GM12875 (cell line): ENCODE measurements around the gene TMEM108.

Source experiments
- H3K4me3 ChIP-seq: one replicate; pipeline ENCODE4 v1.5.1; 2011; ENCODE audit warnings: low read depth, low read length, control low read depth
- TF ChIP-seq, protein P1 (sequence below): IDR thresholded peaks from 2 replicates; pipeline ENCODE4 v1.5.1; 2011; ENCODE audit warnings: low read depth, mild to moderate bottlenecking, control low read depth, inconsistent platforms, low read length, moderate library complexity, borderline replicate concordance; ENCODE audit not compliant: insufficient read depth

Gene TMEM108

GRCh38 chr3:133381346-133382109 lies 343.3 kb downstream of the TMEM108 start:
- no peak overlapping the region for H3K4me3 ChIP-seq
- TF ChIP-seq, protein P1, sequence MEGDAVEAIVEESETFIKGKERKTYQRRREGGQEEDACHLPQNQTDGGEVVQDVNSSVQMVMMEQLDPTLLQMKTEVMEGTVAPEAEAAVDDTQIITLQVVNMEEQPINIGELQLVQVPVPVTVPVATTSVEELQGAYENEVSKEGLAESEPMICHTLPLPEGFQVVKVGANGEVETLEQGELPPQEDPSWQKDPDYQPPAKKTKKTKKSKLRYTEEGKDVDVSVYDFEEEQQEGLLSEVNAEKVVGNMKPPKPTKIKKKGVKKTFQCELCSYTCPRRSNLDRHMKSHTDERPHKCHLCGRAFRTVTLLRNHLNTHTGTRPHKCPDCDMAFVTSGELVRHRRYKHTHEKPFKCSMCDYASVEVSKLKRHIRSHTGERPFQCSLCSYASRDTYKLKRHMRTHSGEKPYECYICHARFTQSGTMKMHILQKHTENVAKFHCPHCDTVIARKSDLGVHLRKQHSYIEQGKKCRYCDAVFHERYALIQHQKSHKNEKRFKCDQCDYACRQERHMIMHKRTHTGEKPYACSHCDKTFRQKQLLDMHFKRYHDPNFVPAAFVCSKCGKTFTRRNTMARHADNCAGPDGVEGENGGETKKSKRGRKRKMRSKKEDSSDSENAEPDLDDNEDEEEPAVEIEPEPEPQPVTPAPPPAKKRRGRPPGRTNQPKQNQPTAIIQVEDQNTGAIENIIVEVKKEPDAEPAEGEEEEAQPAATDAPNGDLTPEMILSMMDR = no peak

GRCh38 chr3:133383175-133383574 lies 345.0 kb downstream of the TMEM108 start:
- TF ChIP-seq, protein P1 = no peak
- H3K4me3 ChIP-seq = no peak overlapping the region

GRCh38 chr3:133383741-133384140 lies 345.6 kb downstream of the TMEM108 start:
- no peak overlapping the region for H3K4me3 ChIP-seq
- TF ChIP-seq, protein P1 = no peak

DNA sequence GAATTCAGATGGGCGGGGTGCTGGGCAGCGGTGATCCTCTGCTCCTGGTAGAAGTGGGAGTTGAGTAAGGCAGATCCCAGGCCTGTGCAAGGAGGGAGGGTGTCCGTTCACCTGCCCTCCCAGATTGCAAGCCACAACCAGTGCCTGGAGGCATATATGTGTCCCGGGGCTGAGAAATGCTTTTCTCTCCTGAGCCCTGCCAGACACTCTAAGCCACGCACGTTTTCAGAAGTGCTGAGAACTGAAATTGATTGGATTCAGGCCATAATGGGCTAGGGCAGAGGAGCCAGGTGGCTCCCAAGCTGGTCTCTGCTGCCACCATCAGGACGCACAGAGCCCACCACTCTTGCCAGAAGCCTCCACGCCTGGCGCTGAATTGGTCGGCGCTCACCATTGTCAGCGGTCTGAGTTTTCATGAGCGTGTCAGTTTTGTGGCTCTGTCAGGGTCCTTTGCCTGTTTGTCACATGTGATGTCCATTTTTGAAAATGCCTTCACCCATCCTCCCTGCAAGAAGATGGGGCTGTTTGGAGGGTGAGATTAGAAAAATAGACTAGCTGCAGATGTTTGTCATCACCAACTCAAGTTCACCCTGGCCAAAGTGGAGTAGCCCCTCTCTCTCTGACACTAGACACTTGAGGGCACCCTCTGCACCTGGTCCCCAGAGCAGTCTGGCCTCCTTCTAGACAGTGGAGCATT lies 346.3 kb downstream of the TMEM108 start:
- no peak overlapping the region for H3K4me3 ChIP-seq
- TF ChIP-seq, protein P1 = peak; percentile 85

DNA sequence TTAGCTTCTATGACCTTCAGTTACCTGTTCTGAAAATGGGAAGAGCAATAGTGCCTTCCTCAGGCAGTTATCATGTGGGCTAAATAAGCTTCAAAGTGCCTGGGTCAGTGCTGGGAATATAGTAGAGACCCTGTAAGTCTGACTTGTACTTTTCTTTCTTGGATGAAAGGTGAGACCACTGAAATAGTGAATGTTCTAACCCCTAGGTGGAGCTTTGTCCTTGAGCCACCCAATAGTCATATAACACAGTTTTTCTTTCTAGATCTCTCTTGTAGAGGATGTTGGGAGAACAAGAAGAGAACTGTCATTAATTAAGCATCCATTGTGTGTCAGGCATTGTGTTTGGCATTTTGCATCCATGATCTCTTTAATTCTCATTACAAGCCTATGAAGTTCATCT lies 348.7 kb downstream of the TMEM108 start:
- TF ChIP-seq, protein P1 = no peak
- no peak overlapping the region for H3K4me3 ChIP-seq

- TF ChIP-seq, protein P1 = no peak
- no peak overlapping the region for H3K4me3 ChIP-seq
These were observed 349.1 kb downstream of the TMEM108 start for GRCh38 chr3:133387341-133387740.
